Fibroblast of villous mesenchyme (primary cell): ENCODE data around the gene ZNF70. TPM values are rescaled to one million over a fixed set of nuclear protein-coding genes. Genes with fewer than 3 reads are reported as not detected.

Experiments used
- DNase-seq: peaks from one replicate; pipeline ENCODE4 v3.0.0-alpha.2; 2010; ENCODE audit warnings: low read depth
- H3K4me3 ChIP-seq: 2 replicates; pipeline ENCODE4 v1.5.1; 2011; ENCODE audit warnings: low read depth, mild to moderate bottlenecking, low read length
- total RNA-seq: library from RNA; depleted of rRNA; stranded (reverse); fragments of >200 nt; gene quantifications from 2 replicates; pipeline ENCODE4 v1.2.3, GENCODE V29; 2012
- TF ChIP-seq, protein P1 (sequence below): IDR thresholded peaks from 2 replicates; pipeline ENCODE4 v1.5.1; 2012; ENCODE audit warnings: low read depth, mild to moderate bottlenecking, low read length; ENCODE audit not compliant: insufficient read depth

Gene ZNF70
- total RNA-seq, 1 donor: 7.8 TPM

DNA sequence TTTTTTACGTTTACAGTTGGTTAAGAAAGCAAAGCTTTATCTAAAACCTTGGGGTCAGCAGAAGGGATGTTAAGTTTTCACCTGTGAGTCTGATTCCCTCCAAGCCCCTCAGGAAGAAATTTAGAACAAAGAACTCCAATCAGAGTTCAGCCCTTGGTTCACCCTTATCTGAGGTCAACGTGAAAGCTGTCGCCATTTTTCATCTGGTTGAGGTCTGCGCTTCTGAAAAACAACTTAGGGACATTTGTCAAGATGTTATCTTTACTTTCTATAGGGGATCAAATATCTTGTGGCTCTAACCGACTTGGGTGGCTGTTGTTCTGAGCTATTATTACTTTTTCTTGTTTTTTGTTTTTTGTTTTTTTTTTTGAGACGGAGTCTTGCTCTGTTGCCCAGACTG is 30.1 kb downstream of the ZNF70 start:
- no peak overlapping the region for H3K4me3 ChIP-seq
- TF ChIP-seq, protein P1, sequence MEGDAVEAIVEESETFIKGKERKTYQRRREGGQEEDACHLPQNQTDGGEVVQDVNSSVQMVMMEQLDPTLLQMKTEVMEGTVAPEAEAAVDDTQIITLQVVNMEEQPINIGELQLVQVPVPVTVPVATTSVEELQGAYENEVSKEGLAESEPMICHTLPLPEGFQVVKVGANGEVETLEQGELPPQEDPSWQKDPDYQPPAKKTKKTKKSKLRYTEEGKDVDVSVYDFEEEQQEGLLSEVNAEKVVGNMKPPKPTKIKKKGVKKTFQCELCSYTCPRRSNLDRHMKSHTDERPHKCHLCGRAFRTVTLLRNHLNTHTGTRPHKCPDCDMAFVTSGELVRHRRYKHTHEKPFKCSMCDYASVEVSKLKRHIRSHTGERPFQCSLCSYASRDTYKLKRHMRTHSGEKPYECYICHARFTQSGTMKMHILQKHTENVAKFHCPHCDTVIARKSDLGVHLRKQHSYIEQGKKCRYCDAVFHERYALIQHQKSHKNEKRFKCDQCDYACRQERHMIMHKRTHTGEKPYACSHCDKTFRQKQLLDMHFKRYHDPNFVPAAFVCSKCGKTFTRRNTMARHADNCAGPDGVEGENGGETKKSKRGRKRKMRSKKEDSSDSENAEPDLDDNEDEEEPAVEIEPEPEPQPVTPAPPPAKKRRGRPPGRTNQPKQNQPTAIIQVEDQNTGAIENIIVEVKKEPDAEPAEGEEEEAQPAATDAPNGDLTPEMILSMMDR: no peak
- no peak for DNase-seq

DNA sequence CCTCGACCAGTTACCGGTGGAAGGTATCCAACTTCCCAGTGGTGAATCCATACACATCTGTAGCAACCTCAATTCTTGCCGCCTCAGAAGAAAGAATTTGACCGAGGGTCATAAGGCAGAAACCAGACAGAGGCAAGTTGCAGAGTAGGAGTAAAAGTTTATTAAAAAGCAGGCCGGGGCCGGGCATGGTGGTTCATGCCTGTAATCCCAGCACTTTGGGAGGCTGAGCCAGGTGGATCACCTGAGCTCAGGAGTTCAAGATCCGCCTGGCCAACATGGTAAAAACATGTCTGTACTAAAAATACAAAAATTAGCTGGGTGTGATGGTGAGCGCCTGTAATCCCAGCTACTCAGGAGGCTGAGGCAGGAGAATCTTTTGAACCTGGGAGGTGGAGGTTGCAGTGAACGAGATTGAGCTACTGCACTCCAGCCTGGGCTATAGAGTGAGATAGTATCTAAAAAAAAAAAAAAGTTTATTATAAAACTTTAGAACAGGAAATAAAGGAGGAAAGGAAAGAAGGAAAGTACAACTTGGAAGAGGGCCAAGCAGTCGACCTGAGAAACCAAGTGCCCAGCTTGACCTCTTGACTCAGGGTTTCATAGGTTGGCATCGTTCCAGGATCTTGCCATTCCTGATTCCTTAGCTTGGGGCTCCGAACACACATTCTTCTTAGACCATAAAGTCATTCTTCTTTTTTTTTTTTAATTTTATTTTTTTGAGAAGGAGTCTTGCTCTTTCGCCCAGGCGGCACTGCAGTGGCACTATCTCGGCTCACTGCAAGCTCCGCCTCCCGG is 32.3 kb downstream of the ZNF70 start:
- no peak for DNase-seq
- TF ChIP-seq, protein P1: no peak
- no peak overlapping the region for H3K4me3 ChIP-seq

DNA sequence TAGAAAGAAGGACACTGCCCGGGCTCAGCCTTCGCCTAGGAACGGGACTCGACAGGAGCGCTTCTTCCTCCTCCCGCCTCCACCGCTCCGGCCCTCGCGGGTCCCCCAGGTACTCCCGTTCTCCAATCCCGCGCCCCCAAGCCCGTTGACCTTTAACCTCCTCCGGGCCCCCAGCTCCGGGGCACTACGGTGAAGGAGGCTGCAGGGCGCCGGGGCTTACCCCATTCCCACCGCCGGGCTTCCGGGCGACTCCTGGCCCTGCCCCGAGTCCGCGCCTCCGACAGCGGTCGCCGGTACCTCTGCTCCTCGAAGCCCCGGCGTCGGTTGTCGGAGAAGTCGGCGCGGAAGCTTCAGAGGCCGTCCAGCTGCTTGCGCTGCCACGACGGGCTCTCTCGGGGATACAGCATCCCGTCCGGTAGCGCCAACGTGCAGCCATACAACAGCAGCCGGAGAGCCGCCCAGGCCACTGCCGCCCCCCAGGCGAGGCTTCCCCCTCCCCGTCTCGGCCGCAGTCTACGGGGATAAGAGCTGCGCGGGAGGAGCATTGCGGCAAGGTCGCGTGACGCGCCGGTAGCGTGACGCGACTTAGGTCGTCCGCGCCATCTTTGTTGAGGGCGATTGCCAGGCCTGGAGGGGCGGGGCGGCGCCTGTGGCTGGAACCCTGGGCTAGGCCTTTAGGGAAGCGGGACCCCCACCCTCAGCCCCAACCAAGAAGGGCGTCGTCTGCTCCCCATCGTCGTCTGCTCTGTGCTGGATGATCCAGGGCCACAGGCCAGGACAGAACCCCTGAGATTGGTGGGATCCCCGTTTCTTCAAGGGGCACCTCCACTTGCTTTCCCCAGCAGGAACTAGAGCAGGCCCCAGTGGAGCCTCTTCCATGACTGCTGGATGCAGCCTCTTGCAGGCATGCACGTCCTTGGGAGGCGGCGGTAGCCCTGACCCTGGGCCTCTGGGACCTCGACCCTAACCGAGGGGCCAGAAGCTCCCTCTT is 33.8 kb downstream of the ZNF70 start:
- peak overlapping the region; percentile 88 for H3K4me3 ChIP-seq
- TF ChIP-seq, protein P1: no peak
- peak; percentile 89 for DNase-seq

DNA sequence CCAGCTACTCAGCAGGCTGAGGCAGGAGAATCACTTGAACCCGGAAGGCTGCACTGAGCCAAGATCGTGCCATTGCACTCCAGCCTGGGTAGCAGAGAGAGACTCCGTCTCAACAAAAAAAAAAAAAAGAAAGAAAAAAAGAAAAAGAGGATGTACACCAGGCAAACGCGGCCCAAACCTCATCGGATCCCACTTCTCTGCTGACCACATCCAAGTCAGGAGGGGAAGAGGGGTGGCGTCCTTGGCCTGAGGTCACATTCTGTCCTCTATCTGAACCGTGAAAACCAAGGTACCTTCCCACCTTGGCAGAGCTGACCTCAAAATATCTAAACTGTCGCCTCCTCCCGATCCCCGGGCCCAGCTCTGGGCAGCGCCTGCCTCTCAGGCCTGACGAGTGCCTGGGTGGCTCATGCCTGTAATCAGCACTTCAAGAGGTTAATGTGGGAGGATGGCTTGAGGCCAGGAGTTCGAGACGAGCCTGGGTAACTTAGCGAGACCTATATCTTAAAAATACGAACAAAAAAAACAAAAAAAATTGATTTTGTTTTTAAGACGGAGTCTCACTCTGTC is 35.0 kb downstream of the ZNF70 start:
- H3K4me3 ChIP-seq: peak overlapping the region; percentile 88
- TF ChIP-seq, protein P1: no peak
- DNase-seq: no peak

DNA sequence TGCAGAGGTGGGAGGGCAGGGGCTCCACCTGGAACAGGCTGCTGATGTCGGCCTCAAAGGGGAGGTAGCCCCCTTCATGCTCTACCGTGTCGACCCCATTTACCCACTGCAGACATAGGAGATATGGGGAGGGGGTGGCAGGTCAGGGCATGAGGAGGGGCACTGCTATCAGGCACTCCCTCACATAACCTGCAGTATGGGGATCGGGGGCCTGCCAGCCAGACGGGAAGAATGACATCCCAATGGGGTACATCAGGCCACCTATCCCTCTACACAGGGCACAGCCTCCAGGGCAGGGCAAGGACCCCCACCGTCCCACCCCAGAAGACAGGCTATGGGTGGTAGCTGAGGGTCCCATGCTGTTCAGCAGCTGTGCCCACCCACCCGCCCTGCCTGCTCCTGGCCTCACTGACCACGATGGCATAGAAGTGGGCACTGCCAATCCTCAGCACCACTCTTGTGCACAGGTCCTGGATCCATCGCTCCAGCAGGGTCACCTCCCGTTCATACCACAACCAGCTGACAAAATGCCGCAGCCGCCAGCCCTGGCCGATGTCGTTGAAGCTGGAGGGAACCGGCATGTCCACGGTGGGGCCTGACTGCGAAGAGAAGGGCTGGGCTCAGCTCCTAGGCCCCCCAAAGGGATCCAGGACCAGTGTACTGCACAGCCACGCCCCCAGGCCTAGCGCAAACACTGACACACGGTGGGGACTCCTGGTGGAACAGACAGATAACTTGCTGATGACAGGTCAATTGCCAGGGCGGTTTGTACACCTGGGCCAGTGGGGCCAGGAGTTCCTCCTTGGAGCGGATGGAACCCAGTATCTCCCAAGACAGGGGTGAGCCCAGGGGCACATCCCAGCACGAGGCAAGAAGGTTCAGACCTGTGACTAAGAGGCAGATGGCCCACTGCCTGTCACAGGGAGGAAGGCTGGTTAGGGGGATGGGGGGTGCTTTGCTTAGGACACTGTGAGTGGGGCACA is 36.0 kb downstream of the ZNF70 start:
- TF ChIP-seq, protein P1: no peak
- H3K4me3 ChIP-seq: no peak overlapping the region
- DNase-seq: no peak
